H1 (cell line): ENCODE measurements around the gene PPP2R2C. TPM values are rescaled to one million over a fixed set of nuclear protein-coding genes. Genes with fewer than 3 reads are reported as not detected.

Experiments
- CTCF ChIA-PET: fragments of 300-600 bp; sonication (Branson Sonifier 250); formaldehyde crosslinking; loops from one replicate; lab custom pipeline; 2021; ENCODE audit not compliant: partially characterized antibody; lab: Charles Lee
- POLR2A ChIA-PET: fragments of 300-600 bp; sonication (Branson Sonifier 250); formaldehyde crosslinking; loops from one replicate; lab custom pipeline; 2021; ENCODE audit warnings: inconsistent platforms; ENCODE audit not compliant: partially characterized antibody; lab: Charles Lee
- DNase-seq, 2 experiments: peaks; one replicate each; pipeline versions ENCODE4 v3.0.0 to v3.0.0-alpha.2; 2010 to 2022; ENCODE audit warnings: low spot score in 2 of 2, low read depth in 1 of 2, mixed read lengths in 1 of 2
- FAIRE-seq: peaks from 2 replicates; lab custom pipeline; 2011; peaks lifted over from hg19 to GRCh38; lab: Jason Lieb, UNC
- H2AFZ ChIP-seq: 2 replicates; pipeline ENCODE4 v1.8.1; 2012; ENCODE audit warnings: low read length, inconsistent platforms
- H2AK5ac ChIP-seq: 2 replicates; pipeline ENCODE4 v1.6.1; 2013; ENCODE audit warnings: low read depth, low read length
- H2BK120ac ChIP-seq: replicated peaks from 2 replicates; pipeline ENCODE3; 2013; ENCODE audit warnings: low read depth, low read length, inconsistent platforms
- H2BK12ac ChIP-seq: 2 replicates; pipeline ENCODE4 v1.6.1; 2013; ENCODE audit warnings: low read depth, low read length
- H2BK15ac ChIP-seq: 2 replicates; pipeline ENCODE4 v1.6.1; 2013; ENCODE audit warnings: low read length
- H2BK20ac ChIP-seq: 2 replicates; pipeline ENCODE4 v1.6.1; 2013; ENCODE audit warnings: low read length
- H2BK5ac ChIP-seq: 2 replicates; pipeline ENCODE4 v1.6.1; 2013; ENCODE audit warnings: low read depth, low read length
- H3K14ac ChIP-seq: 2 replicates; pipeline ENCODE4 v1.6.1; 2013; ENCODE audit warnings: inconsistent platforms; ENCODE audit not compliant: insufficient read length
- H3K18ac ChIP-seq: 2 replicates; pipeline ENCODE4 v1.6.1; 2013; ENCODE audit warnings: low read length; ENCODE audit errors: extremely low read depth
- H3K23ac ChIP-seq: 2 replicates; pipeline ENCODE4 v1.6.1; 2013; ENCODE audit warnings: inconsistent platforms; ENCODE audit not compliant: insufficient read length
- H3K23me2 ChIP-seq: 2 replicates; pipeline ENCODE4 v1.6.1; 2013; ENCODE audit warnings: low read depth, low read length
- H3K27ac ChIP-seq: 2 replicates; pipeline ENCODE4 v1.6.1; 2011; ENCODE audit warnings: low read depth, low read length, inconsistent platforms
- H3K27me3 ChIP-seq, 4 experiments: replicated peaks in 1 of 4; 1 replicate in 1 of 4; 2 replicates in 3 of 4; pipeline versions ENCODE4 v1.6.1 to v1.8.1; 2011 to 2013; ENCODE audit warnings: low read length in 3 of 4, mild to moderate bottlenecking in 3 of 4, inconsistent platforms in 2 of 4, mixed read lengths in 2 of 4, moderate library complexity in 1 of 4; ENCODE audit not compliant: control insufficient read depth in 3 of 4, insufficient read depth in 3 of 4; ENCODE audit errors: extremely low read depth in 1 of 4
- H3K36me3 ChIP-seq, 4 experiments: 2 replicates each; pipeline versions ENCODE4 v1.6.1 to v1.8.1; 2011 to 2013; ENCODE audit warnings: mild to moderate bottlenecking in 4 of 4, low read length in 3 of 4, moderate library complexity in 2 of 4, control low read depth in 1 of 4, inconsistent platforms in 1 of 4; ENCODE audit not compliant: insufficient read depth in 4 of 4, control insufficient read depth in 2 of 4
- H3K4ac ChIP-seq: replicated peaks from 2 replicates; pipeline ENCODE3; 2013; ENCODE audit warnings: low read length, low read depth, mixed read lengths, inconsistent platforms; ENCODE audit not compliant: insufficient read length
- H3K4me1 ChIP-seq, 4 experiments: replicated peaks in 1 of 4; 1 replicate in 1 of 4; 2 replicates in 3 of 4; pipeline versions ENCODE4 v1.6.1 to v1.8.1; 2011 to 2013; ENCODE audit warnings: low read length in 3 of 4, inconsistent platforms in 2 of 4, mixed read lengths in 1 of 4; ENCODE audit not compliant: insufficient read depth in 4 of 4, control insufficient read depth in 3 of 4
- H3K4me2 ChIP-seq, 2 experiments: 2 replicates each; pipeline versions ENCODE4 v1.6.1 to v1.8.1; 2011 to 2013; ENCODE audit warnings: low read depth in 2 of 2, low read length in 2 of 2, control low read depth in 1 of 2, inconsistent platforms in 1 of 2, mild to moderate bottlenecking in 1 of 2; ENCODE audit not compliant: insufficient read depth in 1 of 2
- H3K4me3 ChIP-seq, 4 experiments: fragments of 200-600, 300-600 bp in 1 of 4; sonication (generic), shearing (Covaris generic), sonication (Bioruptor Twin) in 1 of 4; 2 replicates each; pipeline versions ENCODE4 v1.5.1 to v1.8.1; 2011 to 2016; ENCODE audit warnings: low read length in 4 of 4, low read depth in 3 of 4, control low read depth in 2 of 4, inconsistent platforms in 2 of 4, mild to moderate bottlenecking in 2 of 4, mixed read lengths in 1 of 4, moderate library complexity in 1 of 4; ENCODE audit not compliant: insufficient read depth in 2 of 4; ENCODE audit errors: extremely low read depth in 1 of 4
- H3K56ac ChIP-seq: replicated peaks from 2 replicates; pipeline ENCODE3; 2013; ENCODE audit warnings: low read depth, mild to moderate bottlenecking, mixed read lengths, low read length, inconsistent platforms; ENCODE audit not compliant: insufficient read length
- H3K79me1 ChIP-seq: 2 replicates; pipeline ENCODE4 v1.6.1; 2013; ENCODE audit warnings: low read depth, low read length, control low read depth
- H3K79me2 ChIP-seq, 2 experiments: 2 replicates each; pipeline versions ENCODE4 v1.6.1 to v1.8.1; 2012 to 2013; ENCODE audit warnings: low read length in 2 of 2, mild to moderate bottlenecking in 2 of 2, inconsistent platforms in 1 of 2; ENCODE audit not compliant: insufficient read depth in 2 of 2, control insufficient read depth in 1 of 2
- H3K9ac ChIP-seq, 4 experiments: replicated peaks in 1 of 4; 1 replicate in 1 of 4; 2 replicates in 3 of 4; pipeline versions ENCODE4 v1.6.1 to v1.8.1; 2011 to 2013; ENCODE audit warnings: low read depth in 3 of 4, low read length in 3 of 4, control low read depth in 2 of 4, mild to moderate bottlenecking in 2 of 4, moderate library complexity in 2 of 4, inconsistent platforms in 1 of 4; ENCODE audit errors: extremely low read depth in 1 of 4
- H3K9me3 ChIP-seq, 2 experiments: 2 replicates each; pipeline versions ENCODE4 v1.6.1 to v1.8.1; 2012 to 2013; ENCODE audit warnings: mild to moderate bottlenecking in 2 of 2, moderate library complexity in 2 of 2, control low read depth in 1 of 2, inconsistent platforms in 1 of 2, low read depth in 1 of 2, low read length in 1 of 2, mixed read lengths in 1 of 2; ENCODE audit not compliant: insufficient read depth in 2 of 2
- H4K20me1 ChIP-seq, 2 experiments: replicated peaks in 1 of 2; 2 replicates each; pipeline versions ENCODE3 to v1.8.1; 2011 to 2013; ENCODE audit warnings: inconsistent platforms in 2 of 2, low read length in 2 of 2, mild to moderate bottlenecking in 1 of 2; ENCODE audit not compliant: insufficient read depth in 2 of 2, control insufficient read depth in 1 of 2
- H4K5ac ChIP-seq: 2 replicates; pipeline ENCODE4 v1.6.1; 2013; ENCODE audit warnings: low read length, low read depth, mixed read lengths, inconsistent platforms; ENCODE audit not compliant: insufficient read length
- H4K8ac ChIP-seq: 2 replicates; pipeline ENCODE4 v1.8.0; 2013; ENCODE audit warnings: mild to moderate bottlenecking, moderate library complexity, low read length, inconsistent platforms; ENCODE audit not compliant: insufficient read depth; ENCODE audit errors: extremely low read depth
- H4K91ac ChIP-seq: replicated peaks from 2 replicates; pipeline ENCODE3; 2013; ENCODE audit warnings: low read length, mixed read lengths, inconsistent platforms; ENCODE audit not compliant: insufficient read length
- BCL11A ChIP-seq, 2 experiments: IDR thresholded peaks; one replicate each; pipeline ENCODE4 v1.6.1; 2011; ENCODE audit warnings: low read depth in 2 of 2, low read length in 2 of 2, mild to moderate bottlenecking in 2 of 2
- POU5F1 ChIP-seq: IDR thresholded peaks from 2 replicates; pipeline ENCODE4 v1.6.1; 2011; ENCODE audit warnings: low read depth, mild to moderate bottlenecking, low read length, moderate library complexity
- whole genome bisulfite sequencing, 2 experiments: shearing (Covaris generic) in 1 of 2; methylation state at CpG; one replicate each; pipeline versions ENCODE4 v1.1.6 to v1.1.7; 2013 to 2015; ENCODE audit warnings: low lambda C conversion rate in 2 of 2, mixed read lengths in 2 of 2, inconsistent platforms in 1 of 2, low coverage in 1 of 2, missing lambda C conversion rate in 1 of 2; ENCODE audit not compliant: insufficient replicate concordance in 2 of 2, insufficient coverage in 1 of 2, insufficient read length in 1 of 2; ENCODE audit errors: extremely low coverage in 1 of 2, missing lambda C conversion rate in 1 of 2; 5-methylcytosine and 5-hydroxymethylcytosine counted together
- polyA plus RNA-seq, 7 experiments: library from polyadenylated mRNA; depleted of rRNA in 3 of 7; stranded (reverse) in 5 of 7; unstranded in 2 of 7; fragments of >200 nt in 5 of 7; fragments of 200-250 nt in 2 of 7; gene quantifications; 1 replicate in 5 of 7; 2 replicates in 1 of 7; 4 replicates in 1 of 7; pipeline versions ENCODE4 v1.2.1 to v1.2.3, GENCODE V29; 2011 to 2013; ENCODE audit warnings: missing spikeins in 2 of 7, mixed read lengths in 2 of 7
- total RNA-seq: library from RNA; stranded (reverse); fragmentation: NEBNext Ultra II Directional; extraction: Animal tissue kit (Norgen Biotek cat#: 25700); gene quantifications from 2 replicates; pipeline ENCODE4 v1.2.1, GENCODE V29; 2021

PPP2R2C gene
- total and polyA plus RNA-seq, 2 of the 8 experiments (the other 6 are each of a cell fraction or from before 2014, with no cell fraction given), result 6.4 TPM

- Histone ChIP-seq H3K79me1 (no peaks in the 10 kb centered on the region), H2BK12ac (no peak overlapping the region), H3K27me3 (no peaks in the 10 kb centered on the region), H3K56ac (no peak overlapping the region), H2AFZ (no peak overlapping the region), H4K8ac (no peak overlapping the region), H2BK20ac (no peak overlapping the region), H4K91ac (no peak overlapping the region), H4K20me1 (peaks cover 0 to 10% of the 10 kb centered on the region in 2 experiments), H3K4me3 (no peak overlapping the region), H3K23ac (no peak overlapping the region), H3K9me3 (no peaks in the 10 kb centered on the region), H3K9ac (no peak overlapping the region), H3K4me2 (no peak overlapping the region), H3K36me3 (peaks cover 0 to 25% (median 16%) of the 10 kb centered on the region in 4 experiments; a peak in 5 of 8 replicates), H2AK5ac (no peak overlapping the region), H3K4ac (no peak overlapping the region), H3K4me1 (no peaks in the 10 kb centered on the region), H3K27ac (no peak overlapping the region), H3K18ac (no peak overlapping the region), H2BK120ac (no peak overlapping the region), H3K14ac (no peak overlapping the region), H2BK15ac (no peak overlapping the region), H2BK5ac (no peak overlapping the region), H4K5ac (no peak overlapping the region), H3K23me2 (peaks cover 5% of the 10 kb centered on the region; the same call in 1 of the 2 replicates), H3K79me2 (no peaks in the 10 kb centered on the region)
- ChIA-PET POLR2A (interaction anchor here (0.7 kb wide), 1 partner anchor 13 kb away, joined by 3 read pairs; no protein-coding TSS in a partner anchor), CTCF (interaction anchor here (1.5 to 3.5 kb wide), 3 partner anchors 21 to 28 kb away, joined by 5 to 20 read pairs (median 7); no protein-coding TSS in a partner anchor)
- 76% methylated on average over 6 of the region's 6 CpGs; no CpG with 5 or more reads in 1 of the 2 experiments for WGBS, 2 experiments
- FAIRE-seq, result no peak
- TF ChIP-seq POU5F1, result no peak
- no peak for TF ChIP-seq BCL11A (IDR thresholded peaks at IDR 0.05; ENCODE audit: low read depth in 2 of 2, low read length in 2 of 2)
- DNase-seq, result no peak
These were observed 169.5 kb downstream of the PPP2R2C start for GRCh38 chr4:6302869-6303268.
